HG03571 (cell line): ENCODE data around the gene BLMH.

Experiments
- ATAC-seq: cut with Tn5 transposase; IDR thresholded peaks from one replicate; pipeline ENCODE4 v1.9.1; 2021; ENCODE audit not compliant: unreplicated experiment

The BLMH gene

GRCh38 chr17:30251931-30252330 is 39.8 kb downstream of the BLMH start:
- no peak for ATAC-seq

GRCh38 chr17:30249460-30249859 is 42.3 kb downstream of the BLMH start:
- no peak for ATAC-seq

GRCh38 chr17:30248786-30249185 is 43.0 kb downstream of the BLMH start:
- ATAC-seq, result no peak

DNA sequence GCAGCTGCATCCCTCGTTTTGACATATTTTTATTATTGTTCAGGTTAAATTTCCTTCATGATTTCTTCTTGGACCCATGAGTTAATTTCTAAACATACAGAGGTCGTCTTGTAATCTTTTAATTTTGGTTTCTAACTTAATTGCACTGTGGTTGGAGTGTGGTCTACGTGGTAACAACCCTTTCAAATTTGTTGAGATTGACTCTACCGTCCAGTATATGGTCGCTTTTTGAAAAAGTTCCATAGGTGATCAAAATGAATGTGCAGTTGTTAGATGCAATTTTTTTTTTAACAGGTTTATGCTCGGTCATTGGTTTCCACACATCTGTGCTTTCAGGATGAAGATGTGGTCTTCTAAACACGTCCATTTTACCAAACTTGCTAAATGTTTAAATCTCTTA is 45.3 kb downstream of the BLMH start:
- ATAC-seq, result no peak

- no peak for ATAC-seq
These were observed 46.8 kb downstream of the BLMH start for GRCh38 chr17:30244853-30245385.

GRCh38 chr17:30243568-30243967 is 48.2 kb downstream of the BLMH start:
- no peak for ATAC-seq

- no peak for ATAC-seq
These were observed 48.7 kb downstream of the BLMH start for GRCh38 chr17:30243002-30243401.

GRCh38 chr17:30241051-30241450 is 50.7 kb downstream of the BLMH start:
- no peak for ATAC-seq

DNA sequence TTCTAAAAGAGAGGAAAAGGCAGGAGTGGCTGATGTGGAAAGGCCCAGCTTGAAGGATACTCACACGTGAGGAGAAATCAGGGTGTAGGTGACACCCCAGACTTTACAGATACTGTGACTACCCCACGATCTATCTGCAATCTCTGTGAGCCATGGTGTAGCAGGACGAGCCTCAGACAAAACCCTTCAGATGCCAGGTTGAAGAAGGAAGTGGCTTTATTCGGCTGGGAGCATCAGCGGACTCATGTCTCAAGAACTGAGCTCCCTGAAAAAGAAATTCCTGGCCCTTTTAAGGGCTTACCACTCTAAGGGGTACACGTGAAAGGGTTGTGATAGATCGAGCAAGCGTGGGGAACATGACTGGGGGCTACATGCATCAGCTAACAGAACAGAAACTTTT is 51.6 kb downstream of the BLMH start:
- ATAC-seq, result no peak

DNA sequence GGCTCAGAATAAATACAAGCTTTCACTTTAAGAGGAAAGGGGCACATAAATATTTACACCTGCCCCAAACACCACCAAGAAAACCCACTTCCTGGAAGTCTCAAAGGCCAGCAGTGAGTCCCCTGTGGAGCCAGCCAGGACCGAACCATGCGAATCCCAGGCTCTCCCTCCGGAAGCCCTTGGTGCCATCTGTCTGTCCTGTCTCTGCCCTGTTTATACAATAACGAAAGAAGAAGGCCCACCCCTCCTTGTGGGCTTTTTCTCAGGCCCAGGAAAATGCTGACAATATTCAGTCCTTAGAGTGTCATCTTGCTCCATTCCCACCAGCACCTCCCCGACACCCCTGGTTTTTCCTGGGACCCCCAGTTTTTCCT is 52.7 kb downstream of the BLMH start:
- no peak for ATAC-seq

GRCh38 chr17:30238387-30239088 is 53.2 kb downstream of the BLMH start:
- ATAC-seq, result no peak

DNA sequence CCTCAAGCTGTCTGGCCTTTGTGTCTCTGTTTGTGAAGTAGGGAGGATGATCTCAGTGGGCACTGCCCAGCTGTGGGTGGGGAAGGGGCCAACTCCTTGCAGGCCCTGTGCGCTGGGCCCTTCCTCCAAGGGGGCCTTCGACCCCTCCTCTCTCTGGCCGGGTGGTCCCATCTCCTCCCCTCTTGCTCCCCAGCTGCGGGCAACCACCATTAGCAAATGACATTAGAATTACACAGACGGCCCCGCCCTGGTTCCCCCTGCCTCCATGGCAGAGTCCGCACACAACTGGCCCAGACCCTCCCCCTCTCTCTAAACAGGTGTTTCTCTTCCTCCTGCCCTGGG is 53.8 kb downstream of the BLMH start:
- ATAC-seq, result no peak

DNA sequence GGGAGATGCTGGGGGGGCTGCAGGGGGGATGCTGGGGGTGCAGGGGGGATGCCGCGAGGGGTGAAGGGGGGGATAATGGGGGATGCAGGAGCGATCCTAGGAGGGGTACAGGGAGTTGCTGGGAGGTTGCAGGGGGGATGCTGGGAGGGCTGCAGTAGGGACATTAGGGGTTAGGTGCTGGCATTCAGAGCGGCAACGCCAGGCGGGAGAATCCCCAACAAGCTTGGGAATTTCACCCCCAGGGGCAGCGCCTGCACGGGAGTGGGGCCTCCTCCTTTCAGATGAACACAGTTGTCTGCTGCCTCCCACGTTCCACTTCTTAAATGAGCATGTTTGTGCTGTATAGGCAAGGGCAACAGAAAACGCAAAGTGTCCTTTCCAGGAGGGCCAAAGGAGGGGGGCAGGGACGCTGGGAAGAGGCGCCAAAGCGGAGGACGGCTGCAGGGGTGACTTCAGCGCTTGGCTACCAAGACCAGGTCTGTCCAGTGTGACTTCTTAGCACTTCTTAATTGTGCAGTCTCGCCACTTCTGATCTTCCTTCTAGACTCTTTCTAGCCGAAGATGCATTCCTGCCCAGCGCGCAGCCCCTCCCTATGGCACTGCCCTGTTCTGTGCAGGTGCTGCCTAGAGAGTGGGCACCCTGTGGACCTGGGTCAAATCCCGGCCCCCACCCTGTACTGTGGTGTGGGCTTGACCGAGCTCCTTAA is 54.3 kb downstream of the BLMH start:
- ATAC-seq, result no peak

GRCh38 chr17:30236766-30237165 is 55.0 kb downstream of the BLMH start:
- ATAC-seq, result no peak

GRCh38 chr17:30236297-30236624 is 55.5 kb downstream of the BLMH start:
- no peak for ATAC-seq

- ATAC-seq, result no peak
These were observed 56.1 kb downstream of the BLMH start, which contains the start of gene SLC6A4 for GRCh38 chr17:30235386-30236296. TSS of gene SLC6A4 (minus strand) at chr17:30235697. CDS start at chr17:30221958, 13,739 bp downstream.

GRCh38 chr17:30234964-30235363 is 56.8 kb downstream of the BLMH start:
- ATAC-seq, result no peak

DNA sequence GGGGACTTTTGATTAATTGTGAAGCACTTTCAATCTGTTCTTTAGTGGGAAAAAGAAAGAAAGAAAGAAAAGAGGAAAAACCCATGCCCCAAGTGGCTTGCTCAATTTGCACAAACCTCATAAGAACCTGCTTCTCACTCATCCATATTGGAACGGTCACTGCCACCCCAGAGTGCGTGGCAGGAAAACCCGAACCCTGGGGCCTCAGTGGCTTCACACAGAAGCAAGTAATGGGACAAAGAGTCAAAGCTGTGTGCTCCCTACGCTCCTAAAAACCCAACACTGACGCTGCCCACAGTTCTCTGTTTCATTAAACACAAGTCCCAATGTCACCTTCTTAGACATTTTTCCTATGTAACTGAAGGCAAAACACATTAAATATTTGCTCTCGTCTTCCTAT is 57.4 kb downstream of the BLMH start:
- ATAC-seq, result no peak

DNA sequence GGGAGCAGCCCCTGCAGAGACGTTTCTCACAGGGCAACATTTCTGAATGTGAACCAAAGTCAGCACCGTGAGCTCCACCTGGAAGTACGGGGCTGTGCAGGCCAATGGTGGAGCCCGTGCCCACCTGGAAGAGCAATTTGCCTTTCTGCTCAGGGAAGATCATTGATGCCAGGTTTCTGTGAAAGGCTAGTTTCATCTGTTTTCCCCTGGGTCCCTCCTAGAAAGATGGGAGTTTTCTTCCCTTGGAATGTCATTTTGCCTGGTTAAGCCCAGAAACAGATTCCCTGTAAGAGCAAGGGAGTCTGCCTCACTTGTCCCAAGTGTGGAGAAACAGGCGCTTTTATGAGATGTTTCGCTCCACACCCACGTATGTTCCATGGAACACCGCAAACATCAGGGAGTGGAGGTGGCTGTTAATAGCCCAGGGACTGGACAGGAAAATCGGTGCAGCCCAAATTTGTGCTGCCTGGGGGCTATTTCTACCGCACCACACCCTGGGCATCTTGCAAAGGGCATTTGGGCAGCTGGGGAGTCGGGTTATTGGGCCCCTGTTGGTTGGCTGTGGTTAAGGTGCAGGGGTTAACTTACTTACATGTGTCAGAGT is 58.8 kb downstream of the BLMH start:
- ATAC-seq, result no peak

DNA sequence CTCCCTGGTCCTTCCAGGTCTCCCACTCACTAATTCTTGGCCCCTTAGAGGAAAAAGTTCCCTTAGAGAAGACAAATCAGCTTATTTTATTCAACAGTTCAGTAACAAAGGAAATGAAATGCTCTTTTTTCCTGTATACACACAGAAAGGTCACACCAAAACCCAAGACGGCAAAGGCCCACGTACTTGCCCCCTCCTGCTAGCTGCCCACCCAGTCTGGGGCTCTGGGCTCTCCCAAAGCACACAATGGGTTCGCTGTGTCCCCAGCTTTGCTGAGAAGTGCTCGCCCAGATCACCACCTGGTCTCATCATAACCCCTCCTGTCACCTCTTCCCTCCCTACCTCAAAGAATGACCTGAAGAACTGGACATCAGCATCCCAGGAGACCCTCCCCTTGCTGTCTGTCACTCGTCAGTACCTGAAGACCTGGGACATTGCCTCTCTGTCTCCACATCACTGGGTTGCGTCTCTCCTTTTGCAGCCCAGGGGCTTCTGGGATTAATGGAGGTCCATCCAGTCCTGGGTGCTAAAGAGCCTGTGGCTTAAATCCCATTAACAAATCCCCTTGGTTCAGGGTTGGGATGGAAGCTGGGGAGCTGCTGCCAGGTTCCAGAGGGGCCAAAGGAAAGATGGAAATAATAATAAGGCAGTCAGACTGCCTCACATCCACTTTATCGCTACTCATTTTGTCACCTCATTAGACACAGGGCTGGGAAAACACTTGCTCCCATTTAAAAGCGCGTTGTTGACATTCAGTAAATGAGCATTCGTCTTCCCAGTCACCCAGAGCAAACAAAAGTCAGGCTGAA is 59.5 kb downstream of the BLMH start:
- ATAC-seq, result no peak
